IPS DF 4.7 (cell line): ENCODE data around the gene ZNF674.

Experiments
- DNase-seq: peaks from one replicate; pipeline ENCODE4 v3.0.0-alpha.2; 2013; ENCODE audit warnings: low spot score; ENCODE audit errors: extremely low read depth

ZNF674 gene

DNA sequence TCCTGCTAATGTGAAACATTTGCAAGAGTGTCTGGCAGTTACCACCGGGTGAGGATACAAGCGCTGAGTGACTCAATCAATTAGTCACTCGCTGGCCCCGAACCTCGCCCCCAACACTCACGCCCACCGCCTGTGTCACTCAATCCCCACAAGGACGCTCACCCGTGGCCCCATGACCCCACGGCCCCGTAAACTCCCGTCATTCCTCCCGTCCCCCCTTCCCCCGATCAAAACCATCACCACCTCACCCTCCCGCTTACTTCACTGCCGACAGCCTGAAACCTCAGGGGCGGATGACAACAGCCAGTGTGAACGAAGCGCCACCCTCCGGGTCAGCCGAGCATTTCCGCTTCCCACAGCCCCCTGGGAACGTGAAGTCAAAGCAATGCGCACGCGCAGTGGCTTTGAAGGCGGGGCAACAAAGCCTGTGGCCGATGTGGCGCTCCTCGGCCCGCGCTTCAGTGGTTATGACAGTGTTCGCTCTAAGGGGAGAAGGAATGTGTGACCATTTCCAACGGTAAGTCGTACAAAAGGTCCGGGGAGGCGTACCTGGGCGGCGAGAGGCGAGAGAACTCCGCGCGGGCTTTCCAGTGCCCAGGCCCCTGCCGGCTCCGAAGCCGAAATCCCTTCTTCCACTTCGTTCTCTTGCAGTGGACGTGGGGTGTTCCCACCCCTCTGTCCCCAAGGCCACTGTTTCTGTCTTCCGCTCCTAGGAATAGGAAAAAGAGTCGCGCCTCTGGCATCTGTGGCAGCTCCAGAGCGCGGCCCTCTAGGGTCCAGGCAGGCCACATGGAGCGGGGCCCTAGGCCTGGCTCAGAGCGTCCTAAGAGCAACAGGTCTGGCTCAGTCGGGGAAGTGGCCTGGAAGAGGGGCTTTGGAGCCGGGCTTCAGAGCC, at the start of gene ZNF674:
ZNF674 (minus strand) TSS at position 311 of the 895 bp plus-strand sequence. CDS start 3,334 bp downstream, outside the sequence.
- DNase-seq = peak; percentile 51

DNA sequence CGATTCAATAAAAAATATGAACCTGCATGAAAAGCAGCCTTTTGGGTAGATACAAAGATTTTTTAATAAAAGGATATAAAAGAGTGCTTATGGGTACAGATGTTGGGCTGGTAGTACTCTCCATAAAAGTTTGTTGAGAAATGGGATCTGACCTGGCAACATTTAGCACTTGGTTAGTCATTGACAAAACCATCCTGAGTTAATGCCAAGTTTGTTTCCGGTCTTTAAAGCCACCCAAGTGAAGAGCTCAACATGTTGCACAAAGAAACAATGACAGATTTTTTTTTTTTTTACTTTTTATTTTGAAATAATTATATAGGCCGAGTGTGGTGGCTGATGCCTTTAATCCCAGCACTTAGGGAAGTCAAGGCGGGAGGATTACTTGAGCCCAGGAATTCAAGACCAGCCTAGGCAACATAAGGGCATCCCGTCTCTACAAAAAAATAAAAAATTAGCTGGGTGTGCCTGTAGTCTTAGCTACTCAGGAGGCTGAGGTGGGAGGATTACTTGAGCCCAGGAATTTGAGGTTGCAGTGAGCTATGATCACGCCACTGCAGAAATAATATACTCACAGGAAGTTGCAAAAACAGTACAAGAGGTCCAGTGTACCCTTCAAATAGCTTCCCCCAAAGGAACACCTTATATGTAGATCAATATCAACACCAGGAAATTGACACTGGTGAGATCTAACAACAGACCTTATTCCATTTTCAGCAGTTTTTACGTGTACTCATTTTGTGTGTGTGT, 44.9 kb upstream of the ZNF674 start:
- no peak for DNase-seq

DNA sequence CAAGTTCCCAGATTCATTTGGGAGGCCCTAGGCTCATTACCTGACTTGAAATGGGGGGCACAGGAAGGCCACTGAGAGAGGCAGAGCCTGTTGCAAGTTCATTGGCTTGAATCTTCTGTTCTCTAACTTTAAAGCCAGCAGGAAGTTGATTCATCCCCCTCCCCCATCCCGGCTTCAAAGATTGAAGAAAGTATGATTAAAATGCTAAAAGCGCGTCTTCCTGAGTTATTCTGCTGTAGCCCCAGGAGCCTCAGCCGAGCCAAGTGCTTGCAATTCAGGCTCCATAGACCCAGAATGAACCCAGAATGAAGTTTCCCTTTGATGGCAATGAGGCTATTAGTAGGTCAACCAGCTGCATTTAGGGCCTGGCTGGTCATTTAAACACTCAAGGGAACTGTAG, 43.0 kb upstream of the ZNF674 start:
- DNase-seq = peak; percentile 53

DNA sequence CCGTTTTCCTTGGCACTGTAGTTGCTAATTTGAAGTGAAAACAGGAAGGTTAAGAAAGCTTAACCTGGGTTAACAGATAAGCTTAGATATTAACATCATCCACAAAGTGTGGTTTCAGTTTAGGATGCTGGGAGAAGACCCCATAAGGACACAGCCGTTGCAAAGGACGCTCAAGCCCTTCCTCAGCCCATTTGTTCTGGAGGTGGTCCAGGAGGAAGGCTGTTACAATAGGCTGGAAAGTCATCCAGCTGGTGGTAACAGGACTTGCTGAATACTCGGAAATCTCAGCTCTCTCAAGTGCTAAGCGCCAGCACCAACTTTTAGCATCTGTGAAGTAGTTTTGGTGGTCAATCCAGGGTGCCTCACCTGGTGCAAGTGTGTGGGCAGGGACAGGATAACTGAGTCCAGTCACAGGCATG, 42.5 kb upstream of the ZNF674 start:
- DNase-seq = no peak

DNA sequence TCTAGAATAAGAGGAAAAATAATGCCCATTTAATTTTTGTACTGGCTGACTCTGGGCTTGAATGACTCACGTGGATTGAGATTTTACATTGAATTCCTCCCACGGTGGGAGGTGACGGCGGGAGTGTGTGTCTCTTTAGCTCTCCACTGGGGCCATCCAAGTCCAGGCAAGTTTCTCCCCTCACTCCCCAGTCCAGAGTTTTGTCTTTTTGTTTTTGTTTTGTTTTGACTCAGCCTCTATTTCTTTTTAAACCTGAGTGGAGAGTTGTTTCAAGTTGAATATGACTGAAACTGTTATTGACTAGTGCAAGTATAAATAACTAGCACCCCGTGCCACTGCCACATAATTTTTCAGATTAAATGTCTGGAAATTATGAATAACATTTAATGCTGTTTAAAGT, 41.9 kb upstream of the ZNF674 start:
- DNase-seq = no peak

DNA sequence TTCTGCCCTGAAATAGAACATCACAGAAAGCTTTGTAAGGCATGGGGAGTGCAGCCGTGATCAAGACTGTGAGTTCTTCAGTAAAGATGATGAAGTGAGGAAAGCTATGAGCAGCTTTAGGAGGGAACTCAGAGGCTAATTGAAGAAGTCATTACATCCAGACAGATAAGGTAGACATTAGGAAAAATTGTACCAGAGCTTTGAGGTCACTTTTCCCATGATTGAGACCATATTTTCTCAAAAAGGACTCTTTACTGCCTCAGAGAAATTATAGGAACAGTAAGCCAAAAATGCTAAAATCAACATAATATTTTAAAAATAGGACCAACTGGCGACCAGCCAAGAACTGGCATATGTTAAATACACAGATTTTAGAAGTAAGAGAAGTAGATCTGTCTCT, 39.5 kb upstream of the ZNF674 start:
- no peak for DNase-seq

DNA sequence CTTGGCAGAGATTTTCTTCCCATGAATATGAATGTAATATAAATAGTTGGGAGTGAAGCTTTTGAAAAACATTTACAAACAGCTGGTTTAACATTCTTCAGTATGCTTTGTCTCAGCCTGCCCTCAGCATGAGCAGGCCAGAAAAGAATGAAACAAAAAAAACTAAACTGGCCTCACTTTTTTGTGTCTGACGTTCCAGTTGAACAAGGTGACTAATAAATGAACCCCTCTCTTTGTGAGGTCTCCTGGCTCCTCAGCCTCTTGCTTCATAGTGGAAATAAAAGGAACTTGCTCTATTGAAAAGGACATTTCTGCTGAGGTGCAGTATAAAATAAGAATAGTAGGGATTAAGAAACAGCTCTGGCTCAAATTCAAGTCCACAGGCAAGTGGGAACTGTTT, 37.7 kb upstream of the ZNF674 start:
- no peak for DNase-seq

DNA sequence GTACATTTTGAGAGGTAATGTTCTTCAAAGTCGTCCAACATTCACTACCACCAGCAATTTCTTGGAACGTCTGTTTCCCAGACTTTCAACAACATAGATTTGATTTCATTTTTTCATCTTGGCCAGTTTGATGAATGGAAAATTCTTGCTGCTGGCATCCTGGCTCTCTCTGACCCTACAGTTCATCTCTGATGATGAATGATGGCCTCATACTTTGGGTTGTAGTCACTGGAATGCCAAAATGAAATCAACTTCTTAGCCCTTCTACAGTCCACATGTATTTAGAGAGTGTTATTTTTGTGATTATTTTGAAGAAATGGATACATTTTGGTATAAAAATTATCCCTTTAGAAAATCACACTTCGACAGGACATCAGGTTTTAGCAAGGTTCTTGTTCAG, 37.1 kb upstream of the ZNF674 start:
- no peak for DNase-seq

DNA sequence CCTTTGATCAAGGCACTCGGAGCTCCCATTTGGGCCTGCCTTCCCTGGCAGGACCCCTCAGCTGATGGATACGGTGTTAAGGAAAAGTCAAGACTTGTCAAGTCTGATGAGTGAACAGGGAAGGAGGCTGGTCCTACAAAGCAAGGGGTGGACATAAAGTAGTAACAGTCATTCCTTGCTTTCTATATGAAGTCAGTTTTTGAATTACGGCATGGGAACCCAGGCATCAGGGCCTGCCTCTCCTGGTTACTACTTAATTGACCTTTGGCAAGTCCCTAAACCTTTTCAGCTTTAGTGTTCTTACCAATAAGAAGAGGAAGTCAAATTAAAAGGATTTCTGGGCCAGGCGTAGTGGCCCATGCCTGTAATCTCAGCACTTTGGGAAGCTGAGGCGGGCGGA, 35.4 kb upstream of the ZNF674 start:
- no peak for DNase-seq

DNA sequence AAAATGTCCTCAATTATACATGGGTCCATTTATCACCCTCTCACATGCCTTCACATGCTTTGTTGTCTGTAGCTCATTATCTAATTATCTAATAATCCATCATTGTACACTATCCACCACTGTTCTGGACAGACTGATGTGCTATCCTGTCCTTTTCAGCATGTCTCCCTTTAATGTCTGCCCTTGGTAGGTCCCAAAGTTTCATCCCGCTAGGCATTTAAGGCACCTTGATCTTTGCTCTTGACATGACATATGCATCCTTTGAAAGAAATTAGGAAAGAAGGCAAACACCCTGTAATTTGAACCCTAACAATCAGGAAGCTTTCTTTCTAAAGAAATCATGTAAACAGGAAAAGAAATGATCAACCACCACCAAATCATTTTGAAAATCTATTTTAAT, 34.0 kb upstream of the ZNF674 start:
- no peak for DNase-seq

DNA sequence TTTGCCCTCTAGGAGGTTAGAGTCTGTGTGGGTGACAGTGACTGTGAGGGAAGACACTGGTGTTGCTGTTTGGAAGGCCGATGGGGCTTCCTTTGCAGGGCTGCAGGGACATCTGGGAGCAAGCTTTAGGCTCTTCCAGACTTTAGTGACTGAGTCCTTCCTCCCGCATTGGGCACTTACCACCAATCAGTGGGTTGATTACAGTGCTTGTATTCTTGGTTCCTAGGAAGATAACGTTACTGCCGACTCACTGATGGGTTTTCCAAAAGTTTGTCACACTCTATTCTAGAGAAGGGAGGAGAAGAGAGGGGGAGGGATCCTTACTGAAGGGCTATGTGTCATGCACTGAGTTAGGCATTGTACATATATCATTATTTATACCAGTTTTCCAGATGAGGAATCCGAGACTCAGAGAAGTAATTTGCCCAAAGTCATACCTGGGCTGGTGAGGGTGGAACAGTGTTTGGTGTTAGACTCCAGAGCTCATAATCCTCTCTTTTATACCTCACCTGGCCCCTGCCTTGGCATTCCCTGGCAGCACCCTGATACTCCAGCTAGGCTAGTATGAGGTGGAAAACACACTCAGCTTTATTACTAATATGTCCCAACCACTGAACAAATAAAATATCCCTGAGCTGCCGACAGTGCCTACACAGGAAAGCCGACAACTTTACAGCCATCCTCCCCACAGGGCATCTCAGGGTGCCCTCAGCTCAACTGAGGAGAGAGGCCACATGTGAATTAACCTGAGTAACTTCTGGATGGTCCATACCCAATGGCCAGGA, 32.2 kb upstream of the ZNF674 start:
- DNase-seq = no peak

DNA sequence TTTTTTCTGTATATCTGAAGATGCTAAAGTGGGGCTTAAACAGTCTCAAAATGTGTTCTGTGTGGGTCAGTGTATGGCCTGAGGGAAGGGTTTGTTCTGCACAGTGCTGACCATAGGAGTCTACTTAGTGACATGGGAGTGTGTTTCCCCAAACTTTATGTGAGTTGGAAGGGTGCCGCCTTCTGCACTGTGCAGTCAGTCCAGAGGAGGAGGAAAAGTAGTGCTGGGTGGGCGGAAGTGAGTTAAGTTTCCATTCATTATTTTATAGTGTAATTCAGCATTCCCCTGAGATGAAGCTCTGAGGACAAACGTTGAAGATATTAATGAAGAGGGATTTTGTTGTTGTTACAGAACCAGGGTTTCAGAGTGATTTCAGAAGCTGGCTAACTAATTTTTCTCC, 31.2 kb upstream of the ZNF674 start:
- no peak for DNase-seq

DNA sequence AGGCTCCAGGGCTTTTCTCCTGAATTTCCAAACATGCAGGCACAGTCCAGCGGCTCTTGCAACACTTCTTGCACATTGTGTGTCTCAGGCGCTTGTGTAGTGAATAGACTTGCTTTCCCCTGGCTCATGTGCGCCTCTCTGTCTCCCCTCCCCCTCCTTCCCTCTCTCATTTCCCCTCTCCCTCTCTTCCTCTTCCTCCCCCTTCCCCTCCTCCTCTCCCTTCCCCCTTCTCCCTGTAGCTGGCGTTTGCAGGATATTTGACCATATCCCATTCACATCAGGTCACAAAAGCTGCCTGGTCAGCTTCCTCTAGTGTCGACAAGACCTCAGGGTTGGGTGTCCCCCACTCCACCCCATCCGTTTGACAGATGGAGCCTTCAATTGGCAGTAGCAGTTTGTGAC, 30.8 kb upstream of the ZNF674 start:
- DNase-seq = no peak

DNA sequence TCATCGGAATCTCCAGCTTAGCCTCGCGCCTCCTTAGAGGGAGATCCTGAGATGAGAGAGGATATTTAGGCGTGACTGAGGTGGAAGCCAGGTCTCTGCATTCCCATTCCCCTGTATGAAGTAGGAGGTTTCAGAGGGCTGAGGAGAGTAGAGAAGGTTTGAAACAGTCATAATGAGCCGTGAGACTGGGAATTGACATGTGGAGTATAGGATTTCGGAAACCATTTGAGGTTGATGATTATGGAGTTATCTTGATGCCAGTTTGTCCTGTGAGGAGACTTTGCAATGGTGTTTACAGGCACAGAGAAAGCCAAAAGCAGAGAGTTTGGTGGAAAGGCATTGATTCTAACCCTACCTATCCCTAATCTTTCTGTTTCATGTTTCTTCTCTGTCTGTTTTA, 30.4 kb upstream of the ZNF674 start:
- DNase-seq = no peak

DNA sequence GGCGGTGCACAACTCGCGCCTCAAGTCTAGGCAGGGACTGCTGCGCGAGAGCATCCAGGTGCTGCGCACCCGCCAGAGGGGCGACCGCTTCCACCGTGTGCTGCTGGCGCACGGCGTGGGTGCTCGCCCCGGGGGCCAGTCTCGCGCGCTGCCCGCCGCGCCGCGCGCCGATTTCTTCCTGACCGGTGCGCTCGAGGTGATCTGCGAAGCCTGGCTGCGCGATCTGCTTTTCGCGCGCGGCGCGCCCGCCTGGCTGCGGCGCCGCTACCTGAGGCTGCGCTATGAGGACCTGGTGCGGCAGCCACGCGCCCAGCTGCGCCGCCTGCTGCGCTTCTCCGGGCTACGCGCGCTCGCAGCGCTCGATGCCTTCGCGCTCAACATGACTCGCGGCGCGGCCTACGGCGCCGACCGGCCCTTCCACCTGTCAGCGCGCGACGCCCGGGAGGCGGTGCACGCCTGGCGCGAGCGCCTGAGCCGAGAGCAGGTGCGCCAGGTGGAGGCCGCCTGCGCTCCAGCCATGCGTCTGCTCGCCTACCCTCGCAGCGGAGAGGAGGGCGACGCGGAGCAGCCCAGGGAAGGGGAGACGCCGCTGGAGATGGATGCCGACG, 29.7 kb upstream of the ZNF674 start:
- no peak for DNase-seq

DNA sequence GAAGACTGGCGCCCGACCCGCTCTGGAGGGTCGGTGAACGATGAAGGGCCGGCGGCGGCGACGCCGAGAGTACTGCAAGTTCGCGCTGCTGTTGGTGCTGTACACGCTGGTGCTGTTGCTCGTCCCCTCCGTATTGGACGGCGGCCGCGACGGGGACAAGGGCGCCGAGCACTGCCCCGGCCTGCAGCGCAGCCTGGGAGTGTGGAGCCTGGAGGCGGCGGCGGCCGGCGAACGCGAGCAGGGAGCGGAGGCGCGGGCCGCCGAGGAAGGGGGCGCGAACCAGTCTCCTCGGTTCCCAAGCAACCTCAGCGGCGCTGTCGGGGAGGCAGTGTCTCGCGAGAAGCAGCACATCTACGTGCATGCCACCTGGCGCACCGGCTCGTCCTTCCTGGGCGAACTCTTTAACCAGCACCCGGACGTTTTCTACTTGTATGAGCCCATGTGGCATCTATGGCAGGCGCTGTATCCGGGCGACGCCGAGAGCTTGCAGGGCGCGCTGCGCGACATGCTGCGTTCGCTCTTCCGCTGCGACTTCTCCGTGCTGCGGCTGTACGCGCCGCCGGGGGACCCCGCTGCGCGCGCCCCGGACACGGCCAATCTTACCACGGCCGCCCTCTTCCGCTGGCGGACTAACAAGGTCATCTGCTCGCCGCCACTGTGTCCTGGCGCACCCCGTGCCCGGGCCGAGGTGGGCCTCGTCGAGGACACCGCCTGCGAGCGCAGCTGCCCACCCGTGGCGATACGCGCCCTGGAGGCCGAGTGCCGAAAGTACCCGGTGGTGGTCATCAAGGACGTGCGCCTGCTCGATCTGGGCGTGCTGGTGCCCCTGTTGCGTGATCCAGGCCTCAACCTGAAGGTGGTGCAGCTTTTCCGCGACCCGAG, 28.9 kb upstream of the ZNF674 start:
- no peak for DNase-seq

DNA sequence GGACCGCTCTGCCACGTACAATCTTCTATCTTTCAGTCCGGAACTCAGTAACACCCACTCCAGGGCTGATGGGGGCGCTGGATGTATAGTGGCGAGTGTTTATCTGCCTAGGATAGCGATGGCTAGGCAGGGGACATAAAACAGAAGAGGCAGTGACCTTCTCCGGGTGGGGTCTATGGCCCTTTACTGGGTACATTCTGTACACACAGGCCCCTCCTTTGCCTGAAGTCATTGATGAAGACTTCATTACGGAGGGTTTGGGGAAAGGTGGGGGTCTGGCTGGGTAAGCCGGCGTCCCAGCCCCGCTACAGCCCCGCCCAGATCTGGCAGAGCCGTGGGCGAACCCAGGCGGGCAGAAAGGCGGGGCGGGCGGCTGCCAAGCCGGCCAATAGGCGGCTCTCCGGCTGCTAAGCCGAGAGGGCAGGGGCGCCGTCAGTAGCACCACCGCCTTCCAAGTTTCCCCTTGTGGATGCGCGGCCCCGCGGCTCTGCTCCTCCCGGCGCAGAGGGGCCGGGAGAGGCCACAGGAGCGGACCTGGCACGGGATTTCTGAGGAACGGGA, 28.2 kb upstream of the ZNF674 start, which contains the start of gene CHST7:
CHST7 (plus strand) TSS at position 435 of the 561 bp plus-strand sequence. CDS start 167 bp downstream, outside the sequence.
- no peak for DNase-seq

DNA sequence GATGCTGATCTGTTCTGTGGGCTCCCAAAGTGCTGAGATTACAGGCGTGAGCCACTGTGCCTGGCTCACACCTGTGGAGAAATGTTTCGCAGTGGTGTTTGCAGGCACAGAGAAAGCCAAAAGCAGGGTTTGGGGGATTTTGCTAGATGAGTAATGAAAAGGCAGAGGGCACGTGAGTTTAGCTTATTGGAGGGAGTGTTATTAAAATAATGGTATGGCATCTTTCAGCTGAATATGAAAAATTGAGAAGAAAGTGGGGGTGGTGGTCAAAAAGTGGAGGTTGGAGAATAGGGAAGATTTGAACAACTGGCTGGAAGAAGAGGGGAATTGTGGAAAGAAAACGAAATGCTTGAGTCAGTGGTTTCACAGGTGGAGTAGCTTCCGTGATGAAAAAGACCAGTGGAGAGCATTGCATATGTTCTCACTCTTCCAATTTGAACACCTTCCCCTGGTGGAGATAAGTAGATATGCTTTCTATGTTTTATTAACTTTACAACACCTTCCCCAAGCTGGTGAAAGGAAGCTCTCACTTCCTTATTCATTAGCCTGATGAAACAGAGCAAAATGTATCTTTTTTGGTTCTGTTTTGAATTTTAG, 27.2 kb upstream of the ZNF674 start:
- no peak for DNase-seq
